Measurements from ENCODE around the gene ADGRE3.

ADGRE3 gene

GRCh38 chr19:14571695-14572490, 102.8 kb downstream of the ADGRE3 start, which contains the start of gene NDUFB7:
Gene NDUFB7 (minus strand): TSS chr19:14572066. CDS start chr19:14572000, 66 bp downstream.
- Histone ChIP-seq H3K36me3 (ENCODE audit: low read depth) (0 out of 2 replicates have a peak, but pooled peaks cover 5% of the 10 kb centered on the region), H3K27ac (ENCODE audit: poor library complexity, severe bottlenecking) (peak within 1 kb of the TSS; percentile 22), H3K4me3 (ENCODE audit: severe bottlenecking) (peak within 1 kb of the TSS; percentile 98), H3K4me1 (ENCODE audit: insufficient read depth, poor library complexity, severe bottlenecking) (peaks cover 4% of the 10 kb centered on the region), H3K27me3 (ENCODE audit: insufficient read depth, poor library complexity, severe bottlenecking) (no peaks in the 10 kb centered on the region), H3K9me3 (ENCODE audit: severe bottlenecking) (no peaks in the 10 kb centered on the region)
- TF ChIP-seq, protein P1, sequence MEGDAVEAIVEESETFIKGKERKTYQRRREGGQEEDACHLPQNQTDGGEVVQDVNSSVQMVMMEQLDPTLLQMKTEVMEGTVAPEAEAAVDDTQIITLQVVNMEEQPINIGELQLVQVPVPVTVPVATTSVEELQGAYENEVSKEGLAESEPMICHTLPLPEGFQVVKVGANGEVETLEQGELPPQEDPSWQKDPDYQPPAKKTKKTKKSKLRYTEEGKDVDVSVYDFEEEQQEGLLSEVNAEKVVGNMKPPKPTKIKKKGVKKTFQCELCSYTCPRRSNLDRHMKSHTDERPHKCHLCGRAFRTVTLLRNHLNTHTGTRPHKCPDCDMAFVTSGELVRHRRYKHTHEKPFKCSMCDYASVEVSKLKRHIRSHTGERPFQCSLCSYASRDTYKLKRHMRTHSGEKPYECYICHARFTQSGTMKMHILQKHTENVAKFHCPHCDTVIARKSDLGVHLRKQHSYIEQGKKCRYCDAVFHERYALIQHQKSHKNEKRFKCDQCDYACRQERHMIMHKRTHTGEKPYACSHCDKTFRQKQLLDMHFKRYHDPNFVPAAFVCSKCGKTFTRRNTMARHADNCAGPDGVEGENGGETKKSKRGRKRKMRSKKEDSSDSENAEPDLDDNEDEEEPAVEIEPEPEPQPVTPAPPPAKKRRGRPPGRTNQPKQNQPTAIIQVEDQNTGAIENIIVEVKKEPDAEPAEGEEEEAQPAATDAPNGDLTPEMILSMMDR (IDR thresholded peaks at IDR 0.05; ENCODE audit: poor library complexity, severe bottlenecking), result peak; percentile 96
- ATAC-seq (ENCODE audit: low read depth) (peak; percentile 91), DNase-seq (ENCODE audit: low spot score) (peak; percentile 92)

GRCh38 chr19:14570864-14571527, 103.6 kb downstream of the ADGRE3 start:
- peak overlapping the region; percentile 22 for H3K27ac ChIP-seq (ENCODE audit: poor library complexity, severe bottlenecking)
- DNase-seq (ENCODE audit: low spot score) (no peak), ATAC-seq (ENCODE audit: low read depth) (no peak)
- TF ChIP-seq, protein P1 (IDR thresholded peaks at IDR 0.05; ENCODE audit: poor library complexity, severe bottlenecking), result no peak
- peaks cover 4% of the 10 kb centered on the region for H3K4me1 ChIP-seq (ENCODE audit: insufficient read depth, poor library complexity, severe bottlenecking)
- peak overlapping the region; percentile 98 for H3K4me3 ChIP-seq (ENCODE audit: severe bottlenecking)
- H3K9me3 ChIP-seq (ENCODE audit: severe bottlenecking), result no peaks in the 10 kb centered on the region
- H3K36me3 ChIP-seq (ENCODE audit: low read depth), result peaks cover 7% of the 10 kb centered on the region
- no peaks in the 10 kb centered on the region for H3K27me3 ChIP-seq (ENCODE audit: insufficient read depth, poor library complexity, severe bottlenecking)

All from RWPE2 (cell line).